GM18907 (cell line): ENCODE data around the gene LRRFIP1.
"Not testable (repeated sequence)": the region's sequence is repeated elsewhere in the genome, so short reads cannot be mapped to it uniquely, and the experiment has no call there.

Source experiments
- ATAC-seq: cut with Tn5 transposase; IDR thresholded peaks from one replicate; pipeline ENCODE4 v1.9.1; 2021; ENCODE audit warnings: mild to moderate bottlenecking, moderate library complexity; ENCODE audit not compliant: unreplicated experiment

LRRFIP1 gene

GRCh38 chr2:237762291-237763182, 135.2 kb downstream of the LRRFIP1 start:
- ATAC-seq, result not testable (repeated sequence)

DNA sequence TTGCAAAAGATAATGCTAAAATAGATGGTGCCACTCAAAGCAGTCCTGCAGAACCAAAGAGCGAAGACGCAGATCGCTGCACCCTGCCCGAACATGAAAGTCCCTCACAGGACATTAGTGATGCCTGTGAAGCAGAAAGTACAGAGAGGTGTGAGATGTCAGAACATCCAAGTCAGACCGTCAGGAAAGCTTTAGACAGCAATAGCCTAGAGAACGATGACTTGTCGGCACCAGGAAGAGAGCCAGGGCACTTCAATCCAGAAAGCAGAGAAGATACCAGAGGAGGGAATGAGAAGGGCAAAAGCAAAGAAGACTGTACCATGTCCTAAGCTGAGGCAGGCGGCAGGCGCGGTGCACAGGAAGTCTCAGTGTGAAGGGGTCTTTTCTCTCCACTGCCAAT, 136.4 kb downstream of the LRRFIP1 start:
- no peak for ATAC-seq

GRCh38 chr2:237765122-237765521, 137.7 kb downstream of the LRRFIP1 start:
- not testable (repeated sequence) for ATAC-seq

DNA sequence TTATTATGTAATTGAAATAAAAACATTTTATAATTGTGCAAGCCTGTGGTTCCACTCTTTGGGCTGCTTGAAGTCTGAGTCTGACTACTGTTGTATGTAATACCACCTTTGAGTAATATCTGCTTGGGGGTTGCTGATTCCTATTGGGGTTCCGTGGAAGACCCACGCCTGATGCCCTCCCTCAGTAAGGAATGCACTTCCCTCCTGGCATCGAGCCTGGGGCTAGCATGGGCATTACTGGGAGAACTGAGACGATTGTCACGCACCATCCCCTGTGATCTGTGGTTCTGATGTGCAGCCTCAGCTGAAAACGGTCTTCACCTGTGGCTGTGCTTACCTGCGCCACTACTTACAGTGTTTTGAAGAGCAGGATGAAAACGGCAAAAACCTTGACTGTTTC, 138.5 kb downstream of the LRRFIP1 start:
- ATAC-seq, result no peak

DNA sequence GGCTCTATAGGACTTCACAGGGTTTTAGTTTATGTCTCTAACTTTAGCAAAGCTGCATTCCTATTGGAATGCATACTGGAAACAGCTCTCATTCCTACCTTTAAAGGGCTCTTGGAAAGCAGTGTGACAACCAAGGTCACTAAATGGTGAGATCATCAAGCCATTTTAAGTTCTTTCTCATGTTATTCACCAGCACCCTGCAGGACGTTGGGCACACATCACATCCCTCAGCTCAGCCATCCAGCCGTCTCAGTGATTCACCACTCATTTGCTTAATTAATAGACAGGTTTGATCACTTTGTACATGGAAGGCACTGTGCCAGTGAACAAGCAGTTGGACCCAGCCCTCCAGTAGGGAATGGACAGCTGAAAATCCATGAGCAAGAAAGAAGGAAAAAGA, 139.0 kb downstream of the LRRFIP1 start:
- ATAC-seq, result no peak

DNA sequence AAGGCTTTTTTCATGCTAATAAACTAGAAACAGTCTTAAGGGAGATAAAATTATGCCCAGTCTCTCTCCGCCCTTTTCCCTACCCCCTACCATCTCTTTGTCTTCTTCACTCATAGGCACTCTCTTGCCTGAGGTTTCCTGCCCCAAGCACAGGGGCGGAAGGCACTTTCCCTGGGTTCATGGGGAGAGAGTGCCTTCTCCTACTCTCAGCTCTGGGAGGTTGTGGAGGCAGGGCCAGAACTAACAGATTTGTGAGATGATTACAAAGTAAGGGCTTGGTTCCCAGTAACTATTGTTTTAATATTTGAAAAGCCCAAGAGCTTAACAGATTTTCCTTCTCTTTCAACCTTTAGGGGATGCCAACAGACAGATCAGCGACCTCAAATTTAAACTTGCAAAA, 145.1 kb downstream of the LRRFIP1 start:
- ATAC-seq, result no peak

GRCh38 chr2:237773826-237774225, 146.4 kb downstream of the LRRFIP1 start:
- no peak for ATAC-seq

- no peak for ATAC-seq
Observed at GRCh38 chr2:237774811-237775553, 147.6 kb downstream of the LRRFIP1 start.

GRCh38 chr2:237779521-237779920, 152.1 kb downstream of the LRRFIP1 start:
- no peak for ATAC-seq

DNA sequence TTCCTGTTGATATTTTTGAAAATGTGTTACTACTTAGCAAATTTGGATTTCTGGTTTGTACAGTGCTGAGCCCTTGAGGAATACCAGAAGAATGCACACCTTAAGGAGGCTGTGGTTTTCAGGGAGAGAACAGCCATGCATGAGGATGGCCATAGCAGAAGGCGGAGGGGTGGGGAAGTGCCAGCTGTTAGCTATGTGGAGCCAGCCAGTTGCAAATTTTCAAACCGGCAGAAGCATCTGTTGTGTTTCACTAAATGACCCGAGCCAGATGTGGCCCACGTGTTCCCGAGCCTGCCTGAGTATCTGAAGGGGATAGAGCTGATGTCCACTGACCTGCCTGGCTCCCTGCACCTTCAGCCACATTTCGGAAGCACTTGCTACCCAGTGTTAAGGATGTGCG, 154.8 kb downstream of the LRRFIP1 start:
- ATAC-seq, result no peak

DNA sequence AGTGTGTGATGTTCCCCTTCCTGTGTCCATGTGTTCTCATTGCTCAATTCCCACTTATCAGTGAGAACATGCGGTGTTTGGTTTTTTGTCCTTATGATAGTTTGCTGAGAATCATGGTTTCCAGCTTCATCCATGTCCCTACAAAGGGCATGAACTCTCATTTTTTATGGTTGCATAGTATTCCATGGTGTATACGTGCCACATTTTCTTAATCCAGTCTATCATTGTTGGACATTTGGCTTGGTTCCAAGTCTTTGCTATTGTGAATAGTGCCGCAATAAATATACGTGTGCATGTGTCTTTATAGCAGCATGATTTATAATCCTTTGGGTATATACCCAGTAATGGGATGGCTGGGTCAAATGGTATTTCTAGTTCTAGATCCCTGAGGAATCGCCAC, 156.3 kb downstream of the LRRFIP1 start:
- ATAC-seq, result not testable (repeated sequence)

DNA sequence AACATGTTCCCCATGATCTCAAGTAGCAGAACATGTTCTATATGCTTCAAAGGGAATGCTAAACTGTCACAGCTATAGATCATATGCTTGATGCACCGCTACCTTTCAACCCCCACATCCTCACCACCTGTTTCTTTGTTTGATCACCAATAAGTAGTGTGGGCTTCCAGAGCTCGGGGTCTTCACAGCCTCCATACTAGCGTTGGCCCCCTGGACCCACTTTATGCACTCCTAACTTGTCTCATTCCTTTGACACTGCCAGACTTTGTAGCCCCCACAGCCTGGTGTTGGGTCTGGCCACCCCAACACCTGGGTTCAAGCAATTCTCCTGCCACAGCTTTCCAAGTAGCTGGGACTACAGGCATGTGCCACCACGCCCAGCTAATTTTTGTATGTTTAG, 159.5 kb downstream of the LRRFIP1 start:
- ATAC-seq, result no peak

GRCh38 chr2:237790353-237790752, 163.0 kb downstream of the LRRFIP1 start:
- no peak for ATAC-seq

GRCh38 chr2:237791977-237792727, 164.8 kb downstream of the LRRFIP1 start:
- no peak for ATAC-seq

DNA sequence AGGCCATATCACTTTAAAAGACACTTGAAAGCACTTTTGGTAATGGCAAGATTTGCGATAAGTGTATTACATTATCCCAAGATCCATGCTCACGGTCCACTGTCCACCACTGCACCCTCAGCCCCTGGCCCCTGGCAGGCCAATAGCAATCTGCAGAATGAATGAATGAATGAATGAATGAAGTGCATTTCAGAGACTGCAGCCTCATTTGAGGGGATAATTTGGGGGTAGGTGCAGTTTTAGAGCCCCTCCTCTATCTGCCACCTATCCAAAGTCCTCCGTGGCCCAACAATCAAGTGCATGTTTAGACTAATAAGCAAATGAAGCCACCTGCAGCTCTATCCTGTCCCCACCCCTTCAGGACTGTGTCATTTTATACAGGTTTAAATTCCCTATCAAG, 169.9 kb downstream of the LRRFIP1 start:
- ATAC-seq, result no peak

GRCh38 chr2:237798236-237799059, 171.1 kb downstream of the LRRFIP1 start, which contains the start of gene RBM44:
Gene RBM44, plus strand, starts transcription at chr2:237798779. Its CDS starts 14,831 bp downstream, at chr2:237813610.
- no peak for ATAC-seq

DNA sequence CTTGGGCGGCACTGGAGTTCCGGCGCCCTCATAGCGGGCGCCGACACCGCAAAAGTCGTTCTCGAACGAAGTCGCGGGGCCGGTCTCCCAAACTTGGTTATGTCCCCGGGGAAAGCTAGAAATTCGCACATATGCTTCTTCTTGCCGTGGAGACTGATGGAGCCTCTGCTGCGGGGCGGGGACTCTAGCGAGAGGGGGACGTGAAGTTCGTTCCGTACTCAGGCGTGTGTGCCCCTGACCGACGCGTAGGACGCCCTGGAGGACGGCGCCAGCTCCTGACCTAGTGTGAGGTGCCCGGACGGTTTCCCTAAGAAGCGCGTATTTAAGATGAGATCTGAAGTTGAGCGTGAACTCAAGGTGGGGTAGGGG, 171.7 kb downstream of the LRRFIP1 start:
- ATAC-seq, result no peak

- ATAC-seq, result no peak
Observed at GRCh38 chr2:237801466-237801865, 174.1 kb downstream of the LRRFIP1 start.

DNA sequence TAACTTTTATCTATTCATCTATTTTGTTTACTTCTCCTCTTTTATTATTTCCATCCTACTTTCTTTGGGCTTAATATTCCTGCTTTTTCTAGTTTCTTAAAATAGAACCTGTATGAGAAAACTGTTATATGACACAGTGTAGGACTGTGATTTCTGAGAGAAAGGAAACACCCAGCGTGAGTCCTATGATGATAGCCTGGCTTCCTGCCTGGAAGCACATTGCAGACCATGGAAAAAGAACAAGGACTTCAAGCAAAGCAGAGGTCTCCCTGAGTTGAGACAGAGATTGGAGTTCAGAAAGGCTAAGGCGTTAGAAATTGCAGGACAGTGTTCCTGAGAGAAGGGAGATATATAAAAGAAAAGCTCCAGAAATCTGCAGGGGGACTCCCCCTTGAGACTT, 178.9 kb downstream of the LRRFIP1 start:
- ATAC-seq, result no peak

- no peak for ATAC-seq
Observed at GRCh38 chr2:237815637-237816036, 188.2 kb downstream of the LRRFIP1 start.
